NCI-H2227 (cell line): ENCODE measurements around the gene STK4.
"Not testable (repeated sequence)": the region's sequence is repeated elsewhere in the genome, so short reads cannot be mapped to it uniquely, and the experiment has no call there.

ENCODE experiments used
- DNase-seq: peaks from one replicate; lab custom pipeline; 2025; ENCODE audit not compliant: unreplicated experiment; lab: John Stamatoyannopoulos, UW

Gene STK4

DNA sequence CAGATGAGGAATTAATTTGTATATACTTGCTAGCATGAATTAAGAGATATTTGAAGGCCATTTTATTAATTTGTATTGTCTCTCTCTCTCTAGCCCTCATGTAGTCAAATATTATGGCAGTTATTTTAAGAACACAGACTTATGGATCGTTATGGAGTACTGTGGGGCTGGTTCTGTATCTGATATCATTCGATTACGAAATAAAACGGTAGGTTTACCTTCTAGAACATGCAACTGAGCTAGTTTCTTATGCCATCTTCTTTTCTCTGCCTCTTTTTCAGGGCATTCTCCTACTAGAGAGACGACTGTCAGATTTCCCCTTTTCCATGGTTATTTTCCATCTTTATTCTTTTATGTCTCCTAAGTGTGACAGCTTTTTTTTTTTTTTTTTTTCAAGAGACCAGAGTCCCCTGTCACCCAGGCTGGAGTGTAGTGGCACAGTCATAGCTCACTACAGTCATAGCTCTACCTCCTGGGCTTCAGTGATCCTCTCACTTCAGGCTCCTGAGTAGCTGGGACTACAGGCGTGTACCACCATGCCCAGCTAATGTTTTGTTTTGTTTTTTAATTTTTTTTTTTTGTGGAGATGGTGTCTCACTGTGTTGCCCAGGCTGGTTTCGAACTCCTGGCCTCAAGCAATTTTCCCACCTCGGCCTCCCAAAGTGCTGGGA is 15.6 kb downstream of the STK4 start:
- no peak for DNase-seq

DNA sequence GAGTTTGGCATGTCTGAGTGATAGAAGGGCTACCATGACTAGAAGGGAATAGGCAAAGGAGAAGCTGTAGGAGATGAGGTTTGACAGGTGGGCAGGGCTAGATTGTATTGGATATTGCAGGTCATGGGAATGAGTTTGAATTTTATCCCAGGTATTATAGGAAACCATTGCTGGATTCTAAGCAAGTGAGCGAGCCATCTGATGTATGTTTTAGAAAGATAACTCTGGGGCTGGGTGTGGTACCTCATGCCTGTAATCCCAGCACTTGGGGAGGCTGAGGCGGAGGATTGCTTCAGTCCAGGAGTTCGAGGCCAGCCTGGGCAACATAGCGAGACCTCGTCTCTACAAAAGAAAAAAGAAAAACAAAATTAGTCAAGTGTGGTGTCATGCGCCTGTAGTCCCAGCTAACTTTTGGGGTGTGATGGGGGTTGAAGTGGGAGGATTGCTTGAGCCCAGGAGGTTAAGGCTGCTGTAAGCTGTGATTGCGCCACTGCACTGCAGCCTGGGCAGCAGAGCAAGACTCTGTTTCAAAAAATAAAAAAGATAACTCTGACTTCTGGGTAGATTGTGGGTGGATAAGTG is 16.9 kb downstream of the STK4 start:
- DNase-seq: no peak

DNA sequence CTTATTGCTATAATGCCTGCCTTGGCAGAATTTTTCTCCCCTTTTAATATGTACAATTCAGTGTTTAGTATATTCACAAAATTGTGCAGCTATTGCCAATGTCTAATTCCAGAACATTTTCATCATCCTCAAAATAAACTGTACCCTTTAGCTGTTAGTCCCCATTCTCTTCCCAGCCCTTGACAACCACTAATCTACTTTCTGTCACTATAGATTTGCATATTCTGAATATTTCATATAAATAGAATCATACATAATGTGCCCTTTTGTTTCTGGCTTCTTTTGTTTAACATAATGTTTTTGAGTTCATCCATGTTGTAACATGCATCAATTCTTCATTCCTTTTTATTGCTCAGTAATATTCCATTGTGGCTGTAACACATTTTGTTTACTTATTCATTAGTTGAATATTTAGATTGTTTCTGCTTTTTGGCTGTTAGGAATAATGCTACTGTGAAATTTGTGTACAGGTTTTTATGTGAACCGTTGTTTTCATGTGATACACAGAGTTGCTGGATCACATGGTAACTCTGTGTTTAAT is 22.4 kb downstream of the STK4 start:
- no peak for DNase-seq

DNA sequence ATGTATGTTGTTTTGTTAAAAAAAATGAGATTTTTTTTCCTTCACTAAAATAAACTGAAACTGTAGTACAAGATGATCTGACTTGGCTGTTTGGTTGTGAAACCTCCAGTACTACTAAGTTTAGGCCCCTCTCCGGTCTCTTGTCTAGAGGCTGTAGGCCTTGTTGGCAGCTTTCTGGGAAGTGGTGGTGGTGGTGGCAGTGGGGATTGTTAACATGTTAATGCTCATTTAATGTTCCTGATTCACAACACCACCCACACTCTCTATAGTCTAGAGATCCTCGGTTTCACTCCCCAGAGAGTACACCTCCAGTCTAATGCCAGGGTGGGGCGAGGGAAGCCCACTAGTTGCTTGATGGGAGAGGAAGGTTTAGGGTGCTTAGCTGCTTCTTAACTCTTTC is 24.1 kb downstream of the STK4 start:
- DNase-seq: no peak

DNA sequence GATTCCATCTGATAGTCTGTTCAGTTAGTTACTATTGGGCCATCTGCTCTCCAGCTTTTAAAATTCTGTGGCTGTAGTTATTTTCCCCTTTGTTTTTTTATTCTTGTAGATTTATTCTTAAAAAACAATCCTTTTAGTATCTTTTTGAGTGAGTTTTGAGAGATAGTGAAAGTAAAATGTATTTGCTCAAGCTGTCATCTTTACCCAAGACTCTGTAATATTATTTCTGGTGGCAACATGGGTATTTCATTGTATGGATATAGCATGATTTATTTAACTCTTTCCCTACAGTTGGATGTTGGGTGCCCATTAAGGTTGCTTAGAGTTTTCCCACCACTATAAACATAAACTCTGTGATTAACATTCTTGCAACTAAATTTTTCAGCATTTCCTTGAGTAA is 24.6 kb downstream of the STK4 start:
- no peak for DNase-seq

DNA sequence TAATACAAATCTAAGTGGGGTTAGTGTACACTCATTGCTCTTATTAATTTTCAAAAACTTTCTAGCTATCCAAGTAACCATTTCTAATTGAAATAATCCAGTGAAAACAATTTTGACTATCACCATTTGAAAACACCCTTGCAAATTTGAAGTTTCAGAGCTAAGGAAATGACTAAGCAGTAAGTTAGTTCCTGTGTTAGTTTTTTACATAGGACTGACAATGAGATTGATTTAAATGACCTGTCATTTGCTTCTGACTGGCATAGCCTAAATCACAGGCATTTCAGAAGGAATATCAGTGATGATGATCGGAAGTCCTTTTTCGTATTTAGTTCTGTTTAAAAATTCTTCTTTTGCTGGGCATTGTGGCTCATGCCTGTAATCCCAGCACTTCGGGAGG is 27.0 kb downstream of the STK4 start:
- no peak for DNase-seq

DNA sequence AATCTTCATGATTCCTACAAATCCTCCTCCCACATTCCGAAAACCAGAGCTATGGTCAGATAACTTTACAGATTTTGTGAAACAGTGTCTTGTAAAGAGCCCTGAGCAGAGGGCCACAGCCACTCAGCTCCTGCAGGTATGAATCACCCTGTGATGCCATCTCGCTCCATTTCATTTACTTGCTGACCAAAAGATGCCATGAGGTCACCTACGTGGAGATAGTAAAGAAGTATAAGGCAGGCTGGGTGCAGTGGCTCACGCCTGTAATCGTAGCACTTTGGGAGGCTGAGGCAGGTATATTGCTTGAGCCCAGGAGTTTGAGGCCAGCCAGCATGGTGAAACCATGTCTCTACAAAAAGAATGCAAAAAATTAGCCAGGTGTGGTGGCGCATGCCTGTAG is 30.9 kb downstream of the STK4 start:
- DNase-seq: no peak

DNA sequence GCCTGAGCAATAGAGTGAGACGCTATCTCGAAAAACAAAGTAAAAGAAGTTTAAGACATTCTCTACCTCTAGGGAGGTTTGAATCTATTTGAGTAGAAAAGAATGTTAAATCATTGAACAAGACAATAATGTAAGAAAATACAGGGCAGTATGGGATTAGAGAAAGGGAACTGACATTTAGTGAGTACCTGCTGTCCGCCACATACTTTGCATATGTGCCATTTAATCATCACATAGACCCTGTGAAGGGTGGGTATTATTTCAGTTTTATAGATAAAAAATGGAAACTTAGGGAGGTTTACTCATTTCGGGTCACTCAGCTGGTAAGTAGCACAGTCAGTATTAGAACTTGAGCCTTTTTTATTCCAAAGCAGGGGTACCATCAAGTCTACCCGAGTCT is 31.4 kb downstream of the STK4 start:
- no peak for DNase-seq

DNA sequence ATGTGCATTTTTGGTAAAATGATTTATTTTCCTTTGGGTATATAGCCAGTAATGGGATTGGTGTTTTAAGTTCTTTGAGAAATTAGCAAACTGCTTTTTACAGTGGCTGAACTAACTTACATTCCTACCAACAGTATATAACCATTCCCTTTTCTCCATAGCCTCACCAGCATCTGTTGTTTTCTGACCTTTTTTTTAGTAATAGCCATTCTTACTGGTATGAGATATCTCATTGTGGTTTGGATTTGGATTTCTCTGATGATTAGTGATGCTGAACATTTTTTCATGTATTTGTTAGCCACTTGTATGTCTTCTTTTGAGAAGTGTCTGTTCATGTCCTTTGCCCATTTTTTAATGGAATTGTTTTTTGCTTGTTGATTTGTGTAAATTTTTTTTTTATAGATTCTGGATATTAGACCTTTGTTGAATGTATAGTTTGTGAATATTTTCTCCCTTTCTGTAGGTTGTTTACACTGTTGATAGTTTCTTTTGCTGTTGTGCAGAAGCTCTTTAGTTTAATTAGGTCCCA is 42.3 kb downstream of the STK4 start:
- DNase-seq: no peak

DNA sequence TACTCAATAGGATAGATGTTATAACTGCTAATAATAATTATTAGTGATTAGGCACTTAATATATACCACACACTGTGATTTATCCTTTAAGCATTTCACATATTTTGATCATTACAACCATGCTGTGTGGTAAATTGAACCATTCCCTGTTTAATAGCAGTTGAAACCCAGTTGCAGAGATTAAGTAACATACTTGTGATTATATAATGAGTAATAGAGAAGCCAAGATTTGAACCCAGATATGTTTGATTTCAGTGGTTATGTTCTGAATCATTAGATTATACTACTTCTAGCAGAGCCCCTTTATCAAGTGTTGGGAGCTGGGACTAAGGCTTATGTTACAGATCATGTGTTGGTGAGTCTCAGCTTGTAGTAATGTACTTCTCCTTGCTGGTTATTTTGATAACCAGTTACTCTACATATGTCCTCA is 44.1 kb downstream of the STK4 start:
- DNase-seq: no peak

DNA sequence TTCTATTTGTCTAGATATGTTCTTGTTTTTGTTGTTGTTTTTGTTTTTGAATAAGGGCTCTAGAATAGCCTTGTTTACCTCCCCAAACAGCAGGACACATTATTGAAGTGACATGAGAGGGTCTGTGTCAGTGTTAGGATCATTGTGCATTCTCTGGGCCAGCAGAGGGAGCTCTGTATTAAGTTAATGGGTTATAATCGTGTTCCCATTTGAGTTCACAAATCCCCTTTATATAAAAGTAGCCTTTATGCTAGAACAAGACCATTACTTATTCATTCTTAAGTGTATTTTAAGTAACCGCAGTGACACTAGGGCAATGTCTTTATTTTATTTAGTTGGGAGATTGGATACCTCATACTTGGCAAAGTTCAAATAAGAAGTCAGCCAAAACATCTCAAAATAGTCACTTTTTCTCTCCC is 44.8 kb downstream of the STK4 start:
- peak; percentile 47 for DNase-seq

DNA sequence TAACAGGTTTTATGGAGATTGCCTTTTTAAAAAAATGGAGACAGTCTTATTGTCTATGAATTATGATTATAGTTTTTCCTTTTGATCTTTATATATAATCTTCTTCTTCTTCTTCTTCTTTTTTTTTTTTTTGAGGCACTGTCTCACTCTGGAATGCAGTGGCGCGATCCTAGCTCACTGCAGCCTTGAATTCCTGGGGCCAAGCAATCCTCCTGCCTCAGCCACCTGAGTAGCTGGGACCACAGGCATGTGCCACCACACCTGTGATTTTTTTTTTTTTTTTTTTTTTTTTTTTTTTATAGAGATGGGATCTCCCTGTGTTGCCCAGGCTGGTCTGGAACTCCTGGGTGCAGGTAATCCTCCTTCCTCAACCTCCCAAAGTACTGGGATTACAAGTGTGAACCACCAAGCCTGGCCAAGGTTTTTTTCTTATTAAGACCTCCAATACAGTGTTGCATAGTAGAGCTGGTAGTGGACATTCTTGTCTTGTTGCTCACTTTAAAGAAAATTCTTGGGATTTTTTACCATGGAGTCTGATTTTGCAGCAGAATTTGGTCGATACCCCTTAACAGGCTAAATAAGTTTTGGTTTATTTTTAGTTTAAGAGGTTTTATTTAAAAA is 46.5 kb downstream of the STK4 start:
- DNase-seq: no peak

DNA sequence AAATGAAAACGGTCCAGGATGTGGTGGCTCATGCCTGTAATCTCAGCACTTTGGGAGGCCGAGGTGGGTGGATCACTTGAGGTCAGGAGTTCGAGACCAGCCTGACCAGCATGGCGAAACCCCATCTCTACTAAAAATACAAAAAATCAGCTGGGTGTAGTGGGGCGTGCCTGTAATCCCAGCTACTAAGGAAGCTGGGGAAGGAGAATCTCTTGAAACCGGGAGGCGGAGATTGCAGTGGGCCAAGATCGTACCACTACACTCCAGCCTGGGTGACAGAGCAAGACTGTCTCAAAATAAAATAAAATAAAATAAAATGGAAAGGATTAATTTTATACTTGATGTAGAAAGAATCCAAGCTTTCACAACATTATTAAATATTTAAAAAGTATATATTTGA is 47.8 kb downstream of the STK4 start:
- DNase-seq: not testable (repeated sequence)

DNA sequence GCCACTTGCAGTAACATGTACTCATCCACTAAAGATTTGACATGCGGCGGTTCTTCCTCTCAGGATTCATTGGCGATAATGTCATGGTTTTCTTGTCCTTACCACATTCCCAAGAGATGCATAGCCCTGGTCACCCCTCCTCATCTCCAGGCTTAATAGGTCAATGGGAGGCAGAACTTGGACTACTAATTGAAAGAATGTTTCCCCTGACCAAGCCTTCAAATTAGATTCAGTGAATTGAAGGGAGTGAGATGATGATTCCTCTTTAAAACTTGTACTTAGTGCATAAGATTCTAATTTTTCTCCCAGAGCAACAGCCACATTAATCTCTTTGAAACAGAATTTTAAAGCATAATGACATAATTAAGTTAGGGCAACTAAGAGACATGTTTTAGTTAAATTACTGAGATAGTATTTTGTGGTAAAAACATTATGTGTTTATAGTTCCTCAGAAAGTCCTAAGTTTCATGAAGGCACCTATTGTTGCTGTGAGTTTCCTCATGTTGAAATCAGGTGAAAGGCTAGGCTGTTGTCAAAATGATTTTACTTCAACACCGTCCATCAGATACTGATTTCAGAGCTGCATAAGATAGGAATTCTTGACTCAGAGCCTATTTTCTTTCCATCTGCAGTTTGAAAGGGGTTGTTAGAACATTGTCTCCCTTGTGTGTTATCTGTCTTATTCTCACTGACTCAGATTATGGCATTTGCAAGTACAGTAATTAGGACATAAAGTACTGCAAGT is 48.5 kb downstream of the STK4 start:
- DNase-seq: no peak

DNA sequence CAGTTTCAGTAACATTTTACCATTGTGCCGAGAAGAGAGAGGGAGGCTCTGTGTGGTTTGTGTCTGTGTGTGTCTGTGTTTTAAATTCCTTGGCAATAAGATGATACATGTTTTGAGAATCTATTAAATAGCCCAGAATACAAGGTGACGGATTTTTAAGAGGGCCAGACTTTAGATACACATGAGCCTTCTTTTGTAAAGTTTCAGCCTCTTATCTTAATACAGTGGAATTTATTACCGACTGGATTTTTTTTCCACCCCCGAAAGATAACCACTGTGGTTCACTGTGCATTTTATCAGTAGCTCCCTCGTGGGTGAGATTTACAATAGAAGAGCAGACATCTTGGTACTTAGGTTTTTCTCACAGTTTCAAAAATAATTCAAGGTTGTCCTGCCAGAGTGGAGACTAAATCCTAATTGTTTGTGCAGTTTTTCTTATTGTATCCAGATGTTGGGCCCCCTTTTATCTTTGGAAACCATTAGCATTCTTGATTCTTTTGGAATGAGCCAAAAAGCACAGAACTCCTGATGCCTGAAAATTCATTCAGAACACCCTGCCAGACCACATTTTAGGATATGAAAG is 49.9 kb downstream of the STK4 start:
- DNase-seq: no peak

DNA sequence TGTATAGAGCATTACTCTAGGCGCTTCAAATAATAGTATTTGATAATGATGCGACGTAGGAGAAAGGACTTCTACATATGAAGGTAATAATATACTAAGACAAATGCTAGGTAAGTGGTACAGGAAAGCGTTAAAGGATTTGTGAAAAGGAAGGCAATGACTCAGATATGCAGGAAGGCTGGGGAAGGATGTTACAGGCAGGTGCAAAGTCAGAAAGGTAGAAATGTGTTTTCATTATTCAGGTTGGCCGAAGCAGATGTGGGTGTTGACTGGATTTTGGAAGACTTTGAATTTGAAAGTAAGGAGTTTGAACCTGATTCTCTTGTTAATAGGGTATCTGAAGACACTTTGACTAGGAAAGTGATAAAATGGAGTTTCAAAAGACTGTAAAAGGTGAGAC is 51.0 kb downstream of the STK4 start:
- no peak for DNase-seq

DNA sequence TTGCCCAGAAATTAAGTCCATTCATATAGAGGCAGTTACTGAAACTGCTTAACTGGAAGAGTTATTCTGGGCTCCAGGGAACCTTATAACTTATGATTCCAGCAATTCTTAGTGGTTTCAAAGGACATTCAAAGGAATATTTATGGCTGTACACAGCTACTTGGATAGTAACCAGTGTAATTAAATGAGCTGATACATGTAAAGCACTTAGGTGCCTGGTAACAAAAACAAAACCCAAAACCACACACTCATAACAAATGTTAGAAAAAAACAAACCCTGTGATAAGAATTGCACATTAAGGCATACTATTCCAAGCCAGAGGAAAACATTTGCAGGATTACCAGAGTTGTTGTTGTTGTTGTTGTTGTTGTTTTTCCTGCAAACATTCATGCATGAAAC is 51.5 kb downstream of the STK4 start:
- no peak for DNase-seq

DNA sequence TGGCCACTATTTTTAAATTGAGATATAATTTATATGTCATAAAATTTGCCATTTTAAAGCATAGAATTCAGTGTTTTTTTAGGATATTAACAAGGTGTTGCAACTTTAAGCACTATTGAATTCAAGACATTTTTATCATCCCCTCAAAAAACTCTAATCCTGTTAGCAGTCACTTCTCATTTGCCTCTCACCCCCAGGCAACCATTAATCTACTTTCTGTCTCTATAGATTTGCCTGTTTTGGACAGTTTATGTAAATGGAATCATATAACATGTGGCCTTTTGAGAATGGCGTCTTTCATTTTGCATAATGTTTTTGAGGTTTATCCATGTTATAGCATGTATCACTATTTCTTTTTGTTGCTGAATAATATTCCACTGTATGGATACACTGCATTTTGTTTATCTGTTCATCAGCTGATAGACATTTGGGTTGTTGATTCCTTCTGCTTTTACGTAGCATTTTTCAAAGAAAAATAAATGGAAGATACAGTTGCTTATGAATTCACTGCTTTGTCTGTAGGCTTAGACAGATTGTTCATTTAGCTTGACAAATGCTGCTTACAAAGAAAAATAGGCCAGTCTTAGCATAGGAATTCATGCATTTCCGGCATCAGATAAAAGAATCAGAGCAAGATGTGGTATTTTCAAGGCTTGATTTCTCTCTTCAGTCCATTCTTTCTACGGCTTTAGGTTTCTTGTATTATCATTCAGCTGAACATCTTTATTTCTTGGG is 52.9 kb downstream of the STK4 start:
- no peak for DNase-seq

DNA sequence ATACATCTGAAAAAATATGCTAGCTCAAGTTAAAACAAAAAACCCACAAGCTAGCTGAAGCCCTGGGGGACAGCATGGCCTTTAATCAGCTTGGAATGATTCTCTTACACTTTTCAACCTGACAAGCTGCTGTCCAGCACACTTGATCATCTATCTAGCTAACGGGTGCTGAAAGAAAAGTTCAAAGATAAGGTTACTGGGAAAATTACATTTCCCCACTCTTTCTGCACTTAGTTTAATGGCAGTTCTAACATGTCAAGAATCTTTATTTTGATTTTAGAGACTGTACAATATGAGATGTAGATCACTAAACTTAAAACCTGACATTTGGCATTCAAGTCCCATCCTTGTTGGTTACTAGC is 53.4 kb downstream of the STK4 start:
- no peak for DNase-seq

DNA sequence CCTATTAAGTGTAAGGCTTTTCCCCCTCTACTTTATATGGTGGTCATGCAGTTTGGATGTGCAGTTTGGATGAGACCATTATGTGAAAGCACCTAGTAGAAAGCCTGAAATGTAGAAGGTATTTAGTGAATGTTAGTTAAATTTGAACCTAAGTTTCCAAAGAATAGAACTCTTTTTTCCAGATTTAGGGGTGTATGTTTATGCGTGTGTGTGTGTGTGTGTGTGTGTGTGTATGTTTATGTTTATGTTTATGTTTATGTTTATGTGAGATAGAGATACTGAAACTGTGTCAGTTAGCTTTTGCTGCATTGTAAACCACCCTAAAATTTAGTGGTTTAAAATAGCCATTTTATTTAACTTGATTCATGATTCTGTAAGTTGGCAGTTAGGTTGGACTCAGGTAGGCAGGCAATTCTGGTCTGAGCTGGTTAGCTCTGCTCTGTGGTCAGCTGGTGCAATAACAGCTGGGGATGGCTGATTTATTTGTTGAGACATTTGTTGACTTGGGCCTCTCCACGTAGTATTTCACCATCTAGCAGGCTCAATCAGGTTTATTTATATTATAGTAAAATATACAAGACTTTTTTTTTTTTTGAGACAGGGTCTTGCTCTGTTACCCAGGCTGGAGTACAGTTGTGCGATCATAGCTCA is 54.0 kb downstream of the STK4 start:
- DNase-seq: no peak
